SW 1271 (cell line): ENCODE measurements around the gene SEPTIN2.
A peak's percentile ranks its signal among the peaks of the same experiment; 100 is the strongest.
"Not testable (repeated sequence)": the region's sequence is repeated elsewhere in the genome, so short reads cannot be mapped to it uniquely, and the experiment has no call there.

Experiments
- DNase-seq, 2 experiments: peaks; one replicate each; lab custom pipeline; 2025; lab: John Stamatoyannopoulos, UW

Gene SEPTIN2

DNA sequence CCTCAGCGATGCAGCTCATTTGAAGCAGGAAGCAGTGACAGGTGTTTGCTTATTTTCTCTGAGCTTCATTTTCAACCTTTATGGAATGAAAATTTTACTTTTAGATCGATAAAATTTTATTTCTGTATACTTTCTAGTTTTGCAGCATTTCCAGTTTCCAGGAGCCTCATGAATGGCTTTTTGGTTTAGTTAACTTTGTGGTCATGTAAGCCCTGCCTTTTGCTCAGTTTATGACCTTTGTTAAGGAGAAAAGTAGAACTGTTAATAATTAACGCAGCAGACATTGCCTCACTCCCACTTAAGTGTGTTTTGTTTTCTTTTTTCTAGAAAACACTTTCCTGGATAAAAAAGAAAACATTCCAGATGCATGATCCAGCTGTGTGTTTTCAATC lies 35.9 kb downstream of the SEPTIN2 start:
- DNase-seq: no peak

DNA sequence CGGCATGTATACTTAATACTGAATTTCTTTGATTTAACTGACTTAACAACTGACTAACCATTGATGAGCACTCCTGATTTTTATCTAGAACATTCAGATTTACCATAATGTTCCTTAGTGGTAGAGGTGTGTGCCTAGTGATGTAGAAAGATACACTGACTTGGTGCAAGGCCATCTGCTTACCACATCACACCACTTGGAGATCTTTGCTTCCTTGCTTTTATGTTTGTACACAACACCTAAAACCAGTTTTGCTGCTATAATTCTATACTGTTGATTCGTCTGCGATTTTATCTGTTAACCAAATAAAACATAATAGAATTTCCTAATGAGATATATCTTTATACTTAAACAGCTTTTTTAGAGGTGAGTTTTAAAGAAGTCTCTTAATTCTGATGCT lies 36.5 kb downstream of the SEPTIN2 start:
- no peak for DNase-seq

DNA sequence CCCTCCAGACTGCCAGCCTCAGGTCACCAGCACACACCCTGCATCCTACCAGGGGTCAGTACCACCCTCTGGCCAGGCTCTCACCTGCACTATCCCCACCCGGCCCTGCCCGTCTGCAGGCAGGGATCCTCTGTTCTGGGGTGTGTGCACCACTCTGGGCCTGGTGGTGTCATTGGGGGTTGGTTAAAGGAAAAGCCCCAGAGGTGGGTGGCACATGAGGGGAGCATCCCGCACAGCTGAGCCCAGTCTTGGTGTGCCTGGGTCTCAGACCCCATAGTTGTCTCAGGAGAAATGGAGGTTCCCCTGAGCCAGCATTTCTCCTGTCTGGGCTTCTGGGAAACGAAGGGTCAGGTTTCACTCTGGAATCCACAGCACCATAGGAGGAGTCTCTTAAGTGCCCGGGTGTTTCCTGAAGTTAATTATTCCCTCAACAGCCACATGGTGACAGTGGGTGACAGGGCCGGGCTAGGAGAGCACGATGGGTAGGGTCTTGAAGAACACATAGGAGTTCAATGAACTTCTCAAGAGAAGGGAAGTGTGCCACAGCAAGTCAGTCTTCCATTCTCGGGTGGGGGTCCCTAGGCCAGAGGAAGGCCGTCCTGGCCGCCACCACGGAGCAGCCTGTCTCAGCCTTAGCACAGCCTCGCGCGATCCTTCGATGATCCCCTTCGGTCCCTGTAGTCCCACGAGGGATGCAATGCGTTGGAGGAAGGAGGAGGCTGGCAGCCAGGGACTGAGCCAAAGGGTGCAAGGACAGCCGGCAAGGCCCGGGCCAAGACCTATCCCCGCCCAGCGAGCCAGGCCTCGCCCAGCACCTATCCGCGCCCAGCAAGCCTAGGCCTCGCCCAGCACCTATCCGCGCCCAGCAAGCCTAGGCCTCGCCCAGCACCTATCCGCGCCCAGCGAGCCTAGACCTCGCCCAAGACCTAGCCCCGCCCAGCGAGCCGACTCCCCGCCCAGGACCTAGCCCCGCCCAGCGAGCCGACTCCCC lies 39.2 kb downstream of the SEPTIN2 start:
- DNase-seq: peak; percentile 30 to 51

DNA sequence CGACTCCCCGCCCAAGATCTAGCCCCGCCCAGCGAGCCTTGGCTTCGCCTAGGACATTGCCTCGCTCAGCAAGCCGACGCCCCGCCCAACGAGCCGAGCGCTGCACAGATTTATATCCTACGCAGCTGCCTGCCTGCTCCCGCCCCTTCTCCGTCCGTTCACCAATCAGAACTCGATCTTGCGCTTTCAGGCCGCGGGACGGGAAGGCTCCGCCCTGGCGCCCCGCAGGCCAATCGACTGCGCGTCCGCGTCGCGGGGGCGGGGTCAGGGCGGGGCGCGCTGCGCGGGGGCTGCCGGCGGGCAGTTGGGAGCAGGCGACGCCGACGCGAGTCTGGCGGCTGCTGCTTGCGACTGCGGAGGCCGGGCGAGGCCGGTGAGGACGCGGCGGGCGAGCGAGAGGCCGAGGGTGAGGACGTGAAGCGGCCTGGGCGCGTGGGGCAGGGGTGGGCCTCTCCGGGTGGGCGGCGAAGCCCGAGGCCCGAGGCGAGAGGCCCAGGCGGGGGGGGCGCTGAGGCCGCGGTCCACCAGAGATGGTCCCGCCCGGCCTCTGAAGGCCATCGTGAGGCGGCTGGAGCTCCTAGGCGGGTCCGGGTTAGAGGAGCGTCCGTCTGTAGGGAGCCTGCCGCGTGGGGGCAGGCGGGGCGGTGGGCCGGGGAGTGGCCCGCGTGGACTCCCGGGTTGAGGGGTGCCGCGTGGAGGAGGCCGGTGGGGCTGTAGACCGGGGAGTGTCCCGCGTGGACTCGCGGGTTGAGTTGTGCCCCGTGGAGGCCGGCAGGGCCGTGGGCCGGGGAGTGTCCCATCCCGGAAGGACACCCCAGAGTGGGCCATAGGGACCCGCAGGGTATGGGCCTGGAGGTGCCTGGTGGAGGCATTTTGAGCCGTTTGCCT lies 40.5 kb downstream of the SEPTIN2 start, which contains the start of gene FARP2:
TSS of gene FARP2 (plus strand) at position 303 of the 888 bp plus-strand sequence. CDS start 16,823 bp downstream, outside the sequence.
- peak; percentile 80 to 95 for DNase-seq

DNA sequence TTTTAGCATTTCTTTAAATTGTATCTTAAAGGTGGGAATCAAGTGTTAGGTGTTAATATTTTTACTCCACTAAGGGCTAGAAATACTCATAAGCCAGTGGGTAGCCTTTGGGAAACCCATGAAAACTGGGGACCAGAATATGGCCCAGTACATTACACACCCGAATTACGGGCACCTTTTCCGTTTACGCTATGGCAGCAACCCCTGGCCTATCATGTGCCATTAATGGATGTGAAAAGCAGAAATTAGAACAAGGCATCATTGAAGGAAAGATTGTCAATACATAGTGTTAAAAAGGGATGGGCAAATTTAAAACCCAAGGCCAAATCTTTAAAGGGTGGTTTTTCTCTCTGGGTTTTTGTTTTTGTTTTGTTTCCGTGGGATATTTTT lies 41.1 kb downstream of the SEPTIN2 start:
- no peak for DNase-seq

DNA sequence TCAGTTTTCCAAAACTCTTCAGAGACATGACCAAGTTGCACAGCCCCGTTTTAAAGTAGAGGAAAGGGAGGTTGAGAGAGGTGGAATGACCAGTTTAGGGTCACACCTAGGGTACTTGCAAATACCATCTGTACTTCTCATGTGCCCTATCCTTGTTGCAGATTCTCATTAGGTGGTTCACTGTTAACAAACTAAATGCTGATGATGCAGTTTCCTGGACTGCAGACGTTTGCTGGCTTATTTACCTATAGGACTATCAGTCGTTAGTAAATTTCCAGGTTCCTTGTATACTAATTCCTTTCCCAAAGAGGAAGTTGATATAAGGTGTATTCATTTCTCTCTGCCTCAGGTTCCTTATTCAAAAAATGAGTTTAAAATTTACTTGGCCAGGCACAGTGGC lies 41.8 kb downstream of the SEPTIN2 start:
- no peak for DNase-seq

DNA sequence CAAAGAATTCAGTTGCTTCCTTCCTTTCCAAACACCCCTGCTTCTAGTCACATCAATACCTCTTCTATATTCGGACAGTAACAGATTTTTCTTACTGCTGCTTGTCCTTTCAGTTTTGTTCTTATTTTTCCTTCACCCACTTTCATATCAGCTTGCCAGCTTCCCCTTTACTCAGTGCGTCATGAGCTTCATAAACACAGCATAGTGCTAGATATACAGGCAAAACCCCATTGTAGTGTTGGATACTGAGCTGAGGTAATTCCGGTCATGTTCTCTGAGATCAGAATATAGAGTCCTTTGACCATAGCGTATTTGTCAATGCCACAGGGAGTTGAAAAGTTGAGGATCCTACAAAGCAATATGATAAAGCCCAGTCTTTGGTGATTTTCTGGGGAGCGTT lies 42.7 kb downstream of the SEPTIN2 start:
- DNase-seq: no peak

DNA sequence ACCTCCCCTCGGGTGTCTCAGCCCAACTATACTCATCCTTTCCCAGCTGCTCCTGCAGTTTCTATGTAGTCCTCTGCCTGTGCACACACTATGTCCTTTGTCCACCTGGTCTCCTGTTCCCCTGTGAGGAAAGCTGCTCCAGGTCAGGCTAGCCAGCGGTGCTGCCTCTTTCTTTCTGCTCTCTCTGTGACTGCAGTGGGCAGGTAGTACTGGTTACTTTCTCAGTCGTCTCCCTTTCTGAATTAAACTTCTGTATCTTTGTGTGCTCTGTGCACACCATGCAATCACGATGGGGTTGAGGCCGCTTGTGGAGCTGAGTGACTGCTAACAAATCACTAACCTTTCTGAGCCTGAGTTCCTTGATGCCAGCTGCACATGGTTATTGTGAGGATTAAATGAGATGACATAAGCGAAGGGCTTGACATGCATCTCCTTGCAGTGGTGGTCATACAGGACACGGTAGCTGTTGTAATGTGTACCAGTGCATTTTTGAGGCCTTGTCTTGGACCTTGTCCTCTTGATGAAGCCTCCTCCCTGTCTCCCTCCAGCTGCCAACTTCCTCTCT lies 43.8 kb downstream of the SEPTIN2 start:
- DNase-seq: no peak

DNA sequence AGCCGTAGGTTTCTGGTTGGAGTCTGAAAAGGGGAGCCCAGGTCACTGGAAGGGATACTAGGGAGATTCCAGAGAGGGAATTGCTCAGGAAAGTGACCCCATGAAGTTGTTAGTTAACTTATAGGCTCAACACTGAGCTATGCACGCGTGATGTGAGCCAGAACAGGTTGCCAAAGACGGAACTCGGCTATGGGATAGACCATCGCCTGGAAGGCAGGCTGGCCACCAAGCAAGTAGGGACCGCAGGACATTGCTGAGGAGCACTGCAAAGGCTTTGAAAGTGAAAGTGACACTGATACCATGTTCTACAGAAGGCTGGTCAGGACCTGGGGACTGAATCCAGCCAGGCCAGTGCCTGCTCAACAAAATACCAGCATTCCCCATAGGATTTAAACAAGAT lies 47.7 kb downstream of the SEPTIN2 start:
- no peak for DNase-seq

DNA sequence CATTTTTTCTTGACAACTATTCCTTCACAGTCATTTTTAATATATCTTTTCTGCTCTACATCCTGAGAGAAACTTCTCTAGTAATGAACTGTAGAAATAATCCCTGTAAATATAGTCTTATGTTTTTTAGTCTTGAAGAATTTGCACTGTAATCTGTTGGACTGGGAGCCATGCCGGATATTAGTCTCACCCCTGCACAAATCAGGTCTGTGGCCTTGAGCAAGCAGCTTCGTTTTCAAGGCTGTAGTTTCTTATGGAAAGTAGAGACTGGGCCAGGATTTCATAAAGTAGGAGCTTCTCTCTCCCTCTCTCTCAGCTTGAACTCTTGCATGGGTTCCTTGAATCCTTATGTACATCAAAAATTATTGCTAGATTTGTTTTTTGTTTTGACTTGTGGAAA lies 49.1 kb downstream of the SEPTIN2 start:
- DNase-seq: no peak

DNA sequence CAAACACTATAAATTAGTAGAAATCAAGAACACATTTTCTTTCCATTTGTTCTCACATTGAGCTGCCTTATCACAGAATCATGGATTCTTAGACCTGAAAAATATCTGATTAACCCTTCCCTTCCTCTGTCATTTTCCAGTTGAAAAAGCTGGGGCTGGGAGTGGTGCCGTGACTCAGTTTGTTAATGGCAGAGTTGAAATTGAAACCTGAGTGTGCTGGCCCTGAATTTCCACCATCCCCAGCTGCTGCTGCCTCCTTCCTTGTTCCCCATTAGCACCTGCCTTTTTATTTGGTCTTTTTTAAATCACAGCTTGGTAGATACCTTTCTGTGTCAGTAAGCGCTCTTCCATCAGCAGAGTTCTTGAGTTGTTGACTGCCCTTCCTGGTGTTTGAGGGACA lies 51.0 kb downstream of the SEPTIN2 start:
- DNase-seq: no peak

DNA sequence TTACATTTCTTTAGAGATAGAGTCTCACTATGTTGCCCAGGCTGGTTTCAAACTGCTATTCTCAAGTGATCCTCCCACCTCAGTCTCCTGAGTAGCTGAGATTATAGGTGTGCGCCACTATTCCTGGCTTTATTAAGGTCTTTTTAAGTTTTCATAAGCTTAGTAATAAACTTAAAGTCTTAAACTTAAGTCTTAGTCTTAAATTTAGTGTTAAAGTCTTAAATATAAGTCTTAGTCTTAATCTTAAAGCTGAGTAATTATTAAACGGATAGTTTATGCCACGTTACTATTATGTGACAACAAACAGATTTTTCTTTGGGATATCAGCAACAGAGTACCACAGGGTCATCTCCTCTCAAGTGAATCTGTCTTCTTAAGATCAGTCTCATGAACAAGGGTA lies 52.9 kb downstream of the SEPTIN2 start:
- no peak for DNase-seq

DNA sequence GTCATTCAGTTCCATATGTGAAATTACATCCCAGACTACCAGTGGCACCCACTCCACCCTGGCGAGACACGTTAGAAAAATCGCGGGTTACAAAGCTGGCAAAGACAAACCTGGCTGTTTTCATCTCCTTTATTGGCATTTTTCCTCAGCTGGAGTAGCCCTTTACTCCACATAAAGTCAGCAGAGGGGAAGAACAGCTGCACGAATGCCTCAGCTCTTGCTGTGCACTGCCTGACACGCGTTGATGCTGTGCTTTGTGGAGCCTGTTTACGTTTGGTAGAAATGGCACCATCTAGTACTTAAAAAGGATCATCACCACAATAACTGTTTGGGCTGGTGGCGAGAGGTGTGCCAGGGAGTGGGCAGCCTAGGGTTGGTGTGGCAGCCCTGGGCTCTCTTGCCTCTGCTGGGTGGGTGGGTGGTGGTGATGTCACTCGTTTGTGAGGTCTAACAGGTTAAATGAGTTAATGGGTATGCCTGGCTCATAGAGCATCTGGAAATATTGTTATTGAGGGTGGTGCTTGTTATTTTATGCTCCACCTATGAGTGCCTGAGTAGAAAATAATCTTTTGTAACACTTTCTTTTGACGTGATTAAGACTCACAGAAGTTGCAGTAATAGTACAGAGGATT lies 56.8 kb downstream of the SEPTIN2 start:
- DNase-seq: no peak

DNA sequence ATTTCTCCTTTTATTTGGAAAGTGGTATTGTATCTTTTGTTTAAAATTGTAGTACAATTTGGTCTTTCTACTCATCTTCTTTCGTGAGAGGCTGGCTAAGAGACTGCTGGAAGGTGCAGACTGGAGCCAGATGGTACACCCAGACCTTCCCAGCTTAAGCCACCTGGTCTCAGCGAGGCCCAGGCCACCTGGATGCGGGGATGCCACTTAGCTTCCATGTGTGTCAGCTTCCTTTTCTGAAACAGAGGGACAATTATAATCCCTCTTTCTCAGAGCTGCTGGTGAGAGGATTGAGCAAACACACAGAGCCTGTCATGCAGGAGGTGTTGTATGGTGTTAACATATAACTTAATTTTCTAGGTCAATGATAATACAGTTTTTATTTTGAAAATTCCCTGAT lies 57.7 kb downstream of the SEPTIN2 start:
- no peak for DNase-seq

DNA sequence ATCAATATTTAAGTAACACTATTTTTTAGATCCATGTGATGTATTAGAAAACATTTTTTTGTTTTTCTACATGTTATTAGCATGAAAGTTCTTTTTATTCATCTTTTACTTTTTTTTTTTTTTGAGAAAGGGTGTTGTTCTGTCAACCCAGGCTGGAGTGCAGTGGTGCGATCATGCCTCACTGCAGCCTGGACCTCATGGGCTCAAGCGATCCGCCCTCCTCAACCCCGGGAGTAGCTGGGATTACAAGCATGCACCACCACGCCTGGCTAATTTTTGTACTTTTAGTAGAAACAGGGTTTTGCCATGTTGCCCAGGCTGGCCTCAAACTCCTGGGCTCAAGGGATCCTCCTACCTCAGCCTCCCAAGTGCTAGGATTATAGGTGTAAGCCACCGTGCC lies 58.2 kb downstream of the SEPTIN2 start:
- DNase-seq: not testable (repeated sequence)

DNA sequence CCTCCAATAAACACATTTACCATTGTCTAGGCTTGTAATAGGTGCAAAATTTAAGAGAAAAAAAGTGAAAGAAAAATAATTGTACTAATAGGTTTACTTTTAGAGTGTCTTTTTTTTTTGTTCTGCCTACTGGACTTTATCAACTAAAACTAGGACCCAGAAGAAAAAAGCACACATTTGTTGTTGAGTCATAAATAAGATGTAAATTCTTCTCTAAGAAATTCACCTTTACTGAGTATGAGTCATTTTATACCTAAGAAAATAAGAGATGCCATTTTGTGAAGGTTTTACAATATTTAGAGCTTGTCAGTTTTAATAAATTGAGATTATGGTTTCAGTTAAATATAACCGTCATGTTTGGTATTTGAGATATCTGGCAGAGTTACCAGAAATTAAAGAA lies 59.6 kb downstream of the SEPTIN2 start:
- no peak for DNase-seq

DNA sequence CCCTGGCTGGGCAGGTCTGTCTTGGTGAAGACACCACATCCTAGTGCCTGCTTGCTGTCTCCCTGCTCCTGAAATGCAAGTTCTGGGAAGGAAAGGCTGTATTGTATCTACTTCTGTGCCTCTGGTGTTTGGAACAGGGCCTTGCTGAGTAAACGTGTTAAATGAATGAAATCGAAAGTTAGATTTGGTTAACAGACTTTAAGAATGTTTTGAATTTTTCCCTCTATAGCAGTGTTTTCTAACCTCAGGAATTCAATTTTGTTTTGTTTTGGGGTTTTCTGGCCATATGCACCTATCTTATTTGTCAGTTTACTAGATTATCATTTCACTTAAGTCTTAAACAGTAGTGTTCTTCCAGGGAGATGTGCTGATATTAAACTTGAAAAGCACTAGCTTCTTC lies 61.1 kb downstream of the SEPTIN2 start:
- no peak for DNase-seq

DNA sequence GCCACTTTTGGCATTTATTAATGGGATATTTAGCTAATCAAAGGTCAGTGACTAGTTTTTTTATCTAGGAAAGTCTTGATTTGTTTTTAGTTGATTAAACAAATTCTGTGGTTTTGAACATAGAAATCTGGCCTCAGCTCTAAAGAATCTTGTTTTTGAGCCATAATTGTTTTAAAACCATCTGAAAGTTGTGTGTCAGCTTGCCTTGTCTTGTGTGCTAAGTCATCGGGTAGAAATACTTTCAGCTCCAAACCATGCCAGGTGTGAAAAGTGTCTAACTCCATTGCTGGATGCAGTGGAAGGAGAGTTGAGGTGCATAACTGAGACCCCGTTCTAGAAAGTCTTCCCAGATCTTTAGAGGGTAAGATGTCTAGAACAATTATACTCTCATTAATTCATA lies 63.1 kb downstream of the SEPTIN2 start:
- no peak for DNase-seq

DNA sequence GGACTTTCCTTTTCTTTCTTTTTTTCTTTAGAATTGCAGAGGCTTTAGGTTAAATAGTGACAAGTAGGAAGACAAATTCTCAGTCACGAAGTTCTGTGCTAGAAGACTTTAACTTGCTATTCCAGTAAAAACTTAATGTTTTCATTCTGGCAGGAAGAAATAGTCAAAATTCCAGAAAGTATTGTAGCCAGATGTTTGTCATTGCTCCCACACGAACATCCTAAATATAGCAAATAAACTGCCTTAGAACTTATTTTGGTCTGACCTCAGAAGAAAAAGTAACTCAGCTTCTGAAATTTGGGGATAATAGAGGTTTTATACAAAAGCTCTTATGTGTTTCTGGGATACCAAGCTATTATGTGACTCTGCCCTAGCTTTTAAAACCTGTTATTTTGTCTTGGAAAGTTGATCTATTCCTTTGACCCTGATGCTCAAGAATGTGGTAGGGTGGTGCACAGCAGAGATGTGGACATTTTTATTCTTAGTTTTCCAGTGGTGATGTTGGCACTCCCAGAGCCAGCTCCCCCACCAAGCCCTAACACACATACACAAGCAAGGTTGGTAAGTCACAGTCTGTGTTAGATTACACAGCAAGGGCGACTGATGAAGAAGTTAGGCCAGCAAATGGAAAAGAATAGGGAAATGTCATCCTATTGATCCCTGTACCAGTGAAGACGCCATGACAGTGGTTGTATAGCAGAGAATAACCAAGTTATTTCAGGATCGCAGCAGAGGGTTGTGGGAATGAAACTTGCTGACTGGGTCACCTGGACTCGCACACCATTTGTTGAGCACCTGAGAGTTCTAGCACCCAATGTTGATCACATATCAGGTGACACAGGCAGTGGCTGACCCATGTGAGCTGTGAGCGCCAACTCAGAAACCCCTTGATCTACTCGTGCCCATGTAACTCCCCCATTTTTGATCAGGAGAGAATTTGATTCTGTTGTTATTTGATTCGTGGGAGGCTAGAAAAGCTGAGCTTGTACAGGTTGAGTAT lies 64.1 kb downstream of the SEPTIN2 start:
- DNase-seq: no peak

DNA sequence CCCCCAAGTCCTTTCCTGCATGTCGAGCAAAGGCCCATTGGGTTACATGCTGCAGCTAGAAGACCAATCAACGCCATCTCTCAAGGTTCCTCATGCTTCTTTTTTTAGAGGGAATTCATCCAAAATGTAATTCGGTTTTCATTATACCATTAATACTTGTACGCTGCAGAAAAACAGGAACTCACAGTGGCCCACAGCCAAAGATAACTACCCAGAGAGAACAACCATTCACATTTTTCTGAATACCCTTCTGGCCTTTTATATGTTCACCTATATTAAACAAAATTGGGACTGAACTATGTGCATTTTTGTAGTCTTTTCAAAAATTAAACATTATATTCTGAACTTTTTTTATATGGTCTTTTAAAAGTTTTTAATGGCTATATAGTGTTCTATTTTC lies 66.1 kb downstream of the SEPTIN2 start:
- no peak for DNase-seq

DNA sequence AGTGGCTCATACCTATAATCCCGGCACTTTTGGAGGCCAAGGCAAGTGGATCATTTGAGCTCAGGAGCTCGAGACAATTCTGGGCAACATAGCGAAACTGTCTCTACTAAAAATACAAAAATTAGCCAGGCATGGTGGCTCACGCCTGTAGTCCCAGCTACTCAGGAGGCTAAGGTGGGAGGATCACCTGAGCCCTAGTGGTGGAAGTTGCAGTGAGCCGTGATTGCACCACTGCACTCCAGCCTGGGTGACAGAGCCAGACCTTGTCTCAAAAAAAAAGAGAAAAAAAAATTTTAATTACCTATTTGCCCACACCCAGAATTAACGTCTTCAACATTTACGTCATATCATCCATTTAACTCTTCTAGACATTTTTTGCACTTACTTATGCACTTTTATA lies 69.7 kb downstream of the SEPTIN2 start:
- not testable (repeated sequence) for DNase-seq
